Neural progenitor cell (in vitro differentiated cells): ENCODE measurements around the gene ABCC5. TPM values are rescaled to one million over a fixed set of nuclear protein-coding genes. Genes with fewer than 3 reads are reported as not detected.

Experiments used
- DNase-seq: peaks from one replicate; pipeline ENCODE4 v3.0.0-alpha.2; 2016; ENCODE audit warnings: low spot score
- H2AFZ ChIP-seq: fragments of 200-600 bp; sonication (generic); replicated peaks from 2 replicates; pipeline ENCODE4 v1.6.1; 2016; ENCODE audit warnings: antibody characterized with exemption
- H3F3A ChIP-seq: fragments of 200-600 bp; sonication (generic); 2 replicates; pipeline ENCODE4 v1.6.1; 2016; ENCODE audit warnings: antibody characterized with exemption, low read depth
- H3K27ac ChIP-seq: fragments of 200-600 bp; sonication (generic); 2 replicates; pipeline ENCODE4 v1.5.1; 2016; ENCODE audit warnings: mild to moderate bottlenecking
- H3K27me3 ChIP-seq: fragments of 200-600 bp; sonication (generic); 2 replicates; pipeline ENCODE4 v1.6.1; 2016; ENCODE audit warnings: mild to moderate bottlenecking, moderate library complexity
- H3K36me3 ChIP-seq: fragments of 200-600 bp; sonication (generic); 2 replicates; pipeline ENCODE4 v1.5.1; 2016
- H3K4me1 ChIP-seq: fragments of 200-600 bp; sonication (generic); 2 replicates; pipeline ENCODE4 v1.6.1; 2016; ENCODE audit warnings: mixed run types
- H3K4me2 ChIP-seq: fragments of 200-600 bp; sonication (generic); 2 replicates; pipeline ENCODE4 v1.6.1; 2016
- H3K4me3 ChIP-seq: fragments of 200-600 bp; sonication (generic); 2 replicates; pipeline ENCODE4 v1.5.1; 2016
- H3K79me2 ChIP-seq: fragments of 200-600 bp; sonication (generic); 2 replicates; pipeline ENCODE4 v1.6.1; 2016; ENCODE audit warnings: low read depth
- H3K9ac ChIP-seq: fragments of 200-600 bp; sonication (generic); 2 replicates; pipeline ENCODE4 v1.6.1; 2016
- H3K9me3 ChIP-seq: fragments of 200-600 bp; sonication (generic); 2 replicates; pipeline ENCODE4 v1.5.1; 2016; ENCODE audit warnings: low read depth
- H4K20me1 ChIP-seq: fragments of 200-600 bp; sonication (generic); 2 replicates; pipeline ENCODE4 v1.6.1; 2016; ENCODE audit warnings: low read depth
- H3K27ac Mint-ChIP-seq: 3 replicates; pipeline ENCODE4 v1.8.0; 2021; ENCODE audit warnings: mixed read lengths
- H3K27me3 Mint-ChIP-seq: 2 replicates; pipeline ENCODE4 v1.8.0; 2022; ENCODE audit warnings: low read depth, mild to moderate bottlenecking, inconsistent platforms, moderate library complexity, mixed read lengths; ENCODE audit not compliant: insufficient read depth
- H3K36me3 Mint-ChIP-seq: 3 replicates; pipeline ENCODE4 v1.8.0; 2021; ENCODE audit warnings: mixed read lengths
- H3K4me1 Mint-ChIP-seq: 3 replicates; pipeline ENCODE4 v1.8.0; 2021; ENCODE audit warnings: mixed read lengths
- H3K4me3 Mint-ChIP-seq: 3 replicates; pipeline ENCODE4 v1.8.0; 2021; ENCODE audit warnings: mild to moderate bottlenecking, moderate library complexity, mixed read lengths
- H3K9me3 Mint-ChIP-seq: 3 replicates; pipeline ENCODE4 v1.8.0; 2020; ENCODE audit warnings: mixed read lengths
- EZH2 ChIP-seq: fragments of 200-600 bp; sonication (generic); IDR thresholded peaks from 2 replicates; pipeline ENCODE4 v1.6.1; 2017; ENCODE audit warnings: antibody characterized with exemption, mild to moderate bottlenecking, moderate library complexity
- EZH2phosphoT487 ChIP-seq: fragments of 200-600 bp; sonication (generic); IDR thresholded peaks from 2 replicates; pipeline ENCODE4 v1.6.1; 2017; ENCODE audit warnings: antibody characterized with exemption
- total RNA-seq: library from RNA; depleted of rRNA; stranded (reverse); fragments of >200 nt; gene quantifications from 2 replicates; pipeline ENCODE4 v1.2.3, GENCODE V29; 2015; ENCODE audit warnings: low replicate concordance
- TF ChIP-seq, protein P1 (sequence below): fragments of 200-600 bp; sonication (generic); IDR thresholded peaks from 2 replicates; pipeline ENCODE4 v1.5.1; 2017; ENCODE audit warnings: antibody characterized with exemption, mild to moderate bottlenecking

ABCC5 gene
- total RNA-seq, 1 donor from 2014 or later, result 34.0 TPM

DNA sequence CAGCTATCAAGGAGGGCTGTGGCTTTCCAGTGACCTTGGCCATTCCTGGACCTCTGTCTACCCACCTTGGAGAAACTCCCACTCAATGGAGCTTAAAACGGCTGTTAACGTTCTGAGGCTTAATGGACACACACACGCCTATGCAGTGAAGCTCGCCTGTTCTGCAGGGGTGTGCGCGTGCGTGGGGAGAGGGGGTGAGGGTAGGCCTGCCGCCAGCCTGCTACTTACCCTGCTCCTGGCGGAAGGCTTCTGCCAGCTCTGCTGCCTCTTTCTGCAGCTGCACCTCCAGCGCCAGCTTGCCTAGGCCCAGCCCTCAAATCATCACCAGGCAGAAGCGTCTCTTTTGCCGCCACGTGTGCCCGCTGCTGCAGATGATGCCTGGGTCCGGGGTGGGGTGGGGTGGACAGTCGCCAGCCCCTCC is 109.8 kb downstream of the ABCC5 start:
- Histone ChIP-seq H3K9me3 (no peaks in the 10 kb centered on the region), H3F3A (no peaks in the 10 kb centered on the region), H3K79me2 (no peaks in the 10 kb centered on the region), H3K9ac (no peak overlapping the region), H4K20me1 (no peaks in the 10 kb centered on the region), H3K27me3 (no peaks in the 10 kb centered on the region), H3K27ac (no peak overlapping the region), H3K4me3 (no peak overlapping the region), H3K36me3 (no peaks in the 10 kb centered on the region), H3K4me2 (no peak overlapping the region), H2AFZ (no peak overlapping the region), H3K4me1 (no peaks in the 10 kb centered on the region)
- H3K4me3 Mint-ChIP-seq, result no peak overlapping the region
- H3K4me1 Mint-ChIP-seq, result no peaks in the 10 kb centered on the region
- TF ChIP-seq EZH2 (no peak), EZH2phosphoT487 (no peak)
- TF ChIP-seq, protein P1, sequence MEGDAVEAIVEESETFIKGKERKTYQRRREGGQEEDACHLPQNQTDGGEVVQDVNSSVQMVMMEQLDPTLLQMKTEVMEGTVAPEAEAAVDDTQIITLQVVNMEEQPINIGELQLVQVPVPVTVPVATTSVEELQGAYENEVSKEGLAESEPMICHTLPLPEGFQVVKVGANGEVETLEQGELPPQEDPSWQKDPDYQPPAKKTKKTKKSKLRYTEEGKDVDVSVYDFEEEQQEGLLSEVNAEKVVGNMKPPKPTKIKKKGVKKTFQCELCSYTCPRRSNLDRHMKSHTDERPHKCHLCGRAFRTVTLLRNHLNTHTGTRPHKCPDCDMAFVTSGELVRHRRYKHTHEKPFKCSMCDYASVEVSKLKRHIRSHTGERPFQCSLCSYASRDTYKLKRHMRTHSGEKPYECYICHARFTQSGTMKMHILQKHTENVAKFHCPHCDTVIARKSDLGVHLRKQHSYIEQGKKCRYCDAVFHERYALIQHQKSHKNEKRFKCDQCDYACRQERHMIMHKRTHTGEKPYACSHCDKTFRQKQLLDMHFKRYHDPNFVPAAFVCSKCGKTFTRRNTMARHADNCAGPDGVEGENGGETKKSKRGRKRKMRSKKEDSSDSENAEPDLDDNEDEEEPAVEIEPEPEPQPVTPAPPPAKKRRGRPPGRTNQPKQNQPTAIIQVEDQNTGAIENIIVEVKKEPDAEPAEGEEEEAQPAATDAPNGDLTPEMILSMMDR, result no peak
- no peak for DNase-seq
- no peaks in the 10 kb centered on the region for H3K9me3 Mint-ChIP-seq
- H3K27me3 Mint-ChIP-seq, result peaks cover 7% of the 10 kb centered on the region
- H3K36me3 Mint-ChIP-seq, result no peaks in the 10 kb centered on the region
- no peak overlapping the region for H3K27ac Mint-ChIP-seq

DNA sequence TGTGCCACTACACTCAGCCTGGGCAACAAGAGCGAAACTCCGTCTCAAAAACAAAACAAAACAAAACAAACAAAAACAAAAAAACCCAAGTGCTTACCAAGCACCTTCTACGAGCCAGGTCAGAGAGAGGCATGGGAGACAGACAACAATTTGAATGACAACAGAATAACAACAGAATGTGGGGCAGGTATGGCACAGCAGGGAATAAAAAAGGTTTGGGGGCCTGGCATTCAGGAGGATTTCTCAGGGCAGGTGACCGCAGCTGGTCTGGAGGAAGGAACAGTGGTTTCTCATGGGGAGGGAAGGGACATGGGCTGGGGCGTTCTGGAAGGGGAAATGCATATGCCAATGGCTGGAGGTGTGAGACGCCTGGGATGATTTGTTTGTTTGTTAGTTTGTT is 110.5 kb downstream of the ABCC5 start:
- Histone ChIP-seq H3K4me3 (no peak overlapping the region), H3K9me3 (no peaks in the 10 kb centered on the region), H3K4me2 (no peak overlapping the region), H3K79me2 (no peaks in the 10 kb centered on the region), H2AFZ (no peak overlapping the region), H3K9ac (no peak overlapping the region), H3K27me3 (no peaks in the 10 kb centered on the region), H3K4me1 (no peaks in the 10 kb centered on the region), H3K27ac (no peak overlapping the region), H4K20me1 (no peaks in the 10 kb centered on the region), H3K36me3 (no peaks in the 10 kb centered on the region), H3F3A (no peaks in the 10 kb centered on the region)
- H3K27me3 Mint-ChIP-seq, result peaks cover 7% of the 10 kb centered on the region
- no peaks in the 10 kb centered on the region for H3K36me3 Mint-ChIP-seq
- H3K9me3 Mint-ChIP-seq, result no peaks in the 10 kb centered on the region
- TF ChIP-seq, protein P1, result no peak
- no peak for TF ChIP-seq EZH2phosphoT487
- no peak for TF ChIP-seq EZH2
- no peak overlapping the region for H3K27ac Mint-ChIP-seq
- no peak overlapping the region for H3K4me3 Mint-ChIP-seq
- no peak for DNase-seq
- no peaks in the 10 kb centered on the region for H3K4me1 Mint-ChIP-seq

DNA sequence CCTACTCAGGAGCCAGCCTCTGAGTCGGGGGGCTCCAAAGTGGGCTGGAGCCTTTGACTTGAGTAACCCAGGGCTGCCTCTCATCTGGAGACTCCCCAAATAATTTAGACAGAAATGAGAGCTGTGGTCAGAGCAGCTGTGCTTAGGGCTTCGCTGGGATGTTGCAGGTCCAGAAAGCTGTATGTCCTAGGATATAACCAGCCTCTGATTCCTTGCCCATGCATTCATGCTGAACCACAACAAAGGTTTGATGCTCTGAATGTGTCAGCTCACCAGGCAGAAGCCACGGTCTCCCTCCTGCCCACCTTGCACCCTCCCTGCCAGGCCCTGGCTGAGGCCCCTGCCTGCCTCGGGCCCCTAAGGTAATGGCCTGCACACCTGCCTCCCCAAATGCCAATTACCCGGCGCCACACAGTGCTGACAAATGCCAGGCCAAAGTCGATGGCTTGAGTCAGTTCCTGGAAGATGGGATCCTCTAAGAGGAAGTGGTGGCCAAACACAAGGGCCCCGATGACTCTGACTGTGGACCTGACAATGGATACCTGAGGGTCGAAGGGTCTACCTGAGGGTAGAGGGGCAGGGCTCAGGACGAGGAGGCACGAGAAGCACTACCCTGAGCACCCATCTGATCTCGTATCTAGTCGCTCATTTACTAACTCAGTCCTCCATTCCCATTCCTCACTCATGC is 111.3 kb downstream of the ABCC5 start:
- Mint-ChIP-seq H3K27ac (no peak overlapping the region), H3K36me3 (no peaks in the 10 kb centered on the region), H3K27me3 (peaks cover 5% of the 10 kb centered on the region), H3K4me1 (no peaks in the 10 kb centered on the region), H3K9me3 (no peaks in the 10 kb centered on the region), H3K4me3 (no peak overlapping the region)
- no peaks in the 10 kb centered on the region for H3K79me2 ChIP-seq
- TF ChIP-seq, protein P1, result no peak
- H3K9me3 ChIP-seq, result no peaks in the 10 kb centered on the region
- no peaks in the 10 kb centered on the region for H3K27me3 ChIP-seq
- no peak overlapping the region for H3K4me3 ChIP-seq
- DNase-seq, result no peak
- no peak overlapping the region for H2AFZ ChIP-seq
- H3K9ac ChIP-seq, result no peak overlapping the region
- H3K36me3 ChIP-seq, result no peaks in the 10 kb centered on the region
- no peak overlapping the region for H3K4me2 ChIP-seq
- no peak overlapping the region for H3K27ac ChIP-seq
- H4K20me1 ChIP-seq, result no peaks in the 10 kb centered on the region
- H3K4me1 ChIP-seq, result no peaks in the 10 kb centered on the region
- H3F3A ChIP-seq, result no peaks in the 10 kb centered on the region
